B cell (primary cell): ENCODE results near the gene SLC39A13.

ENCODE experiments used
- EZH2 ChIP-seq: IDR thresholded peaks from 2 replicates; pipeline ENCODE4 v1.6.1; 2012; ENCODE audit warnings: borderline replicate concordance, low read depth, mild to moderate bottlenecking, moderate library complexity, low read length; ENCODE audit not compliant: insufficient read depth, poor library complexity, severe bottlenecking
- TF ChIP-seq, protein P1 (sequence below): fragments of 200-600 bp; IDR thresholded peaks from one replicate; pipeline ENCODE4 v1.8.0; 2022; ENCODE audit warnings: antibody characterized with exemption, mild to moderate bottlenecking

DNA sequence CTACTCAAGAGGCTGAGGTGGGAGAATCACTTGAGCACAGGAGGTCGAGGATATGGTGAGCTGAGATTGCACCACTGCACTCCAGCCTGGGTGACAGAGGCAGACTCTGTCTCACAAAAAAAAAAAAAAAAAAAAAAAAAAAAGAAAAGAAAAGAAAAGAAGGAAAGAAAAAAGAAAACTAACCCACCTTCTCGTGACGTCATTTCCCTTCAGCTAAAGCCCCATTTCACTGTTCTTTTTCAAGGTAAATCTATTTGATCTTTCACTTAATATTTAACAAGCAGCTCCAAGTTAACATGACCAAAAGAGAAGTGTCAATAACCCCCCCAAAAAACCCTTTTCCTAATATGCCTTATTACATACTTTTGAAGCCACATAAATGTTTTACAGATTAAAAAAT lies 35.4 kb downstream of the SLC39A13 start:
- TF ChIP-seq, protein P1, sequence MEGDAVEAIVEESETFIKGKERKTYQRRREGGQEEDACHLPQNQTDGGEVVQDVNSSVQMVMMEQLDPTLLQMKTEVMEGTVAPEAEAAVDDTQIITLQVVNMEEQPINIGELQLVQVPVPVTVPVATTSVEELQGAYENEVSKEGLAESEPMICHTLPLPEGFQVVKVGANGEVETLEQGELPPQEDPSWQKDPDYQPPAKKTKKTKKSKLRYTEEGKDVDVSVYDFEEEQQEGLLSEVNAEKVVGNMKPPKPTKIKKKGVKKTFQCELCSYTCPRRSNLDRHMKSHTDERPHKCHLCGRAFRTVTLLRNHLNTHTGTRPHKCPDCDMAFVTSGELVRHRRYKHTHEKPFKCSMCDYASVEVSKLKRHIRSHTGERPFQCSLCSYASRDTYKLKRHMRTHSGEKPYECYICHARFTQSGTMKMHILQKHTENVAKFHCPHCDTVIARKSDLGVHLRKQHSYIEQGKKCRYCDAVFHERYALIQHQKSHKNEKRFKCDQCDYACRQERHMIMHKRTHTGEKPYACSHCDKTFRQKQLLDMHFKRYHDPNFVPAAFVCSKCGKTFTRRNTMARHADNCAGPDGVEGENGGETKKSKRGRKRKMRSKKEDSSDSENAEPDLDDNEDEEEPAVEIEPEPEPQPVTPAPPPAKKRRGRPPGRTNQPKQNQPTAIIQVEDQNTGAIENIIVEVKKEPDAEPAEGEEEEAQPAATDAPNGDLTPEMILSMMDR = no peak
- no peak for TF ChIP-seq EZH2
